Spleen (tissue), 7 donors: ENCODE data around the gene USP49.

ENCODE experiments used
- POLR2AphosphoS5 ChIP-seq, 3 donors: sonication (generic); formaldehyde crosslinking; IDR thresholded peaks; one replicate each; pipeline ENCODE4 v1.5.1; 2017; ENCODE audit warnings: antibody characterized with exemption in 3 of 3
- TF ChIP-seq, protein P1 (sequence below), 11 experiments: fragments of 200-600 bp in 7 of 11; fragments of 450-650 bp in 4 of 11; sonication (generic) in 4 of 11; IDR thresholded peaks in 8 of 11; conservative IDR thresholded peaks in 3 of 11; 1 replicate in 7 of 11; 2 replicates in 4 of 11; pipeline versions ENCODE4 v1.4.0 to v1.8.0; 2016 to 2021; ENCODE audit warnings: antibody characterized with exemption in 11 of 11, inconsistent platforms in 4 of 11, mild to moderate bottlenecking in 1 of 11
- donor health status: DM: no; HTN: no; CAD: no; lungs with moderate emphysema.
- donor health status: DM: no; HTN: no; CAD: no.
- donor health status: DM: no; HTN: no; CAD: no.

DNA sequence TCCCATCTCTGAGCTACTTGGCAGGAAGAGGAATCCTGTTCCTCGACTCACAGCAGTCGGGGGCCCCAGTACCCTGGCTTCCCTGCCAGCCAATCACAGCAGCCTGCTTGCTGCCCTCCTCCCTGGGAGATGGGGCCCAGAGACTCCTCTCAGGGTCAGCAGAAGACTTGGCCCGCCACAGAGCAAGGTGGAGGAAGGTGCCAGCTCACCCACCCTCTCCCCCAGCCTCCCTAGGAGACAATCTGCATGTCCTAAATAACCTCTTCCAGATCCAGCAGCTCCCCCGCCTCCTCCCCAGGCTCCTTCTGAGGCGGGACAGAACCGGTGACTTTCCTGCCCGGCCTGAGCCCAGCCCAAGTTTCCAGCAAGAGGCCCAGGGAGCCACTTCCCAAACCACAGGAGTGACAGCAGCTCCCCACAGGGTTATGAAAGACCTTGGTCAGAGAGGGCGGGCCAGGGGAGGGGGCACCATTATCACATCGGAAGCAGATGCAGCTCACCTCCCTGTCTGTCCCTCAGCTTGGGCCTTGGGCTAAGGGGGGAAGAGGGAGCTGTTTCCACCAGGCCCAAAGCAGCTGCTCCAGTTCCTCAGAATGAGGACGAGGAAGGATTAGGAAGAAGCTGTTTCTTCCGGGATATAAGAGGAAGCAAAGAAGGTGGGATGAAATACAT lies 44.1 kb upstream of the USP49 start:
- peak; percentile 63 to 73 (median 64) for TF ChIP-seq POLR2AphosphoS5 (IDR thresholded peaks at IDR 0.05)
- TF ChIP-seq, protein P1, sequence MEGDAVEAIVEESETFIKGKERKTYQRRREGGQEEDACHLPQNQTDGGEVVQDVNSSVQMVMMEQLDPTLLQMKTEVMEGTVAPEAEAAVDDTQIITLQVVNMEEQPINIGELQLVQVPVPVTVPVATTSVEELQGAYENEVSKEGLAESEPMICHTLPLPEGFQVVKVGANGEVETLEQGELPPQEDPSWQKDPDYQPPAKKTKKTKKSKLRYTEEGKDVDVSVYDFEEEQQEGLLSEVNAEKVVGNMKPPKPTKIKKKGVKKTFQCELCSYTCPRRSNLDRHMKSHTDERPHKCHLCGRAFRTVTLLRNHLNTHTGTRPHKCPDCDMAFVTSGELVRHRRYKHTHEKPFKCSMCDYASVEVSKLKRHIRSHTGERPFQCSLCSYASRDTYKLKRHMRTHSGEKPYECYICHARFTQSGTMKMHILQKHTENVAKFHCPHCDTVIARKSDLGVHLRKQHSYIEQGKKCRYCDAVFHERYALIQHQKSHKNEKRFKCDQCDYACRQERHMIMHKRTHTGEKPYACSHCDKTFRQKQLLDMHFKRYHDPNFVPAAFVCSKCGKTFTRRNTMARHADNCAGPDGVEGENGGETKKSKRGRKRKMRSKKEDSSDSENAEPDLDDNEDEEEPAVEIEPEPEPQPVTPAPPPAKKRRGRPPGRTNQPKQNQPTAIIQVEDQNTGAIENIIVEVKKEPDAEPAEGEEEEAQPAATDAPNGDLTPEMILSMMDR (IDR thresholded peaks at IDR 0.05 in 8 of 11, conservative IDR thresholded peaks at IDR 0.05 in 3 of 11): no peak
